Tibial nerve (tissue), 4 donors: Measurements from ENCODE around the gene TEKTIP1. TPM values are rescaled to one million over a fixed set of nuclear protein-coding genes. Genes with fewer than 3 reads are reported as not detected.
"Not testable (repeated sequence)": the region's sequence is repeated elsewhere in the genome, so short reads cannot be mapped to it uniquely, and the experiment has no call there.

ENCODE experiments used
- DNase-seq, 2 donors: peaks; one replicate each; pipeline ENCODE4 v3.0.0-alpha.2; 2019; ENCODE audit warnings: low spot score in 2 of 2
- H3K27ac ChIP-seq, 4 donors: fragments of 200-600 bp; sonication (generic) in 3 of 4; one replicate each; pipeline ENCODE4 v1.5.1; 2017 to 2019; ENCODE audit warnings: mild to moderate bottlenecking in 1 of 4
- H3K27me3 ChIP-seq, 2 donors: fragments of 200-600 bp; sonication (generic) in 1 of 2; one replicate each; pipeline versions ENCODE4 v1.5.1 to v1.6.0; 2017 to 2019
- H3K36me3 ChIP-seq, 3 donors: fragments of 200-600 bp; sonication (generic); one replicate each; pipeline ENCODE4 v1.5.1; 2018 to 2019
- H3K4me1 ChIP-seq, 4 donors: fragments of 200-600 bp; sonication (generic) in 3 of 4; one replicate each; pipeline ENCODE4 v1.5.1; 2017 to 2019
- H3K4me3 ChIP-seq, 4 donors: fragments of 200-600 bp; sonication (generic) in 3 of 4; one replicate each; pipeline ENCODE4 v1.5.1; 2017 to 2019; ENCODE audit warnings: mild to moderate bottlenecking in 1 of 4, moderate library complexity in 1 of 4
- H3K9me3 ChIP-seq, 4 donors: fragments of 200-600 bp; sonication (generic) in 3 of 4; one replicate each; pipeline ENCODE4 v1.5.1; 2017 to 2019
- CTCF ChIP-seq, 5 experiments: fragments of 200-600 bp in 3 of 5; fragments of 450-650 bp in 2 of 5; sonication (generic) in 3 of 5; IDR thresholded peaks; one replicate each; pipeline ENCODE4 v1.5.1; 2016 to 2019; ENCODE audit warnings: antibody characterized with exemption in 5 of 5, mild to moderate bottlenecking in 3 of 5, moderate library complexity in 2 of 5
- EP300 ChIP-seq, 2 donors: sonication (generic); formaldehyde crosslinking; IDR thresholded peaks; one replicate each; pipeline ENCODE4 v1.6.1; 2017; ENCODE audit warnings: antibody characterized with exemption in 2 of 2, mild to moderate bottlenecking in 1 of 2
- POLR2A ChIP-seq, 2 donors: fragments of 450-650 bp; IDR thresholded peaks; one replicate each; pipeline ENCODE4 v1.6.1; 2017; ENCODE audit warnings: antibody characterized with exemption in 2 of 2, mild to moderate bottlenecking in 2 of 2, moderate library complexity in 2 of 2
- WGBS, 2 donors: methylation state at CpG; one replicate each; pipeline ENCODE4 v1.1.5; 2018; 5-methylcytosine and 5-hydroxymethylcytosine counted together
- total RNA-seq, 4 donors: library from RNA; depleted of rRNA; stranded (reverse); fragments of >200 nt; gene quantifications; one replicate each; pipeline ENCODE4 v1.1.0, GENCODE V29; 2016

TEKTIP1 gene
- total RNA-seq, 4 donors from 2014 or later, result 2.4 TPM; not detected in 3

- no peak for DNase-seq
- H3K27me3 ChIP-seq, result no peaks in the 10 kb centered on the region
- H3K9me3 ChIP-seq, result no peaks in the 10 kb centered on the region
- no peak overlapping the region for H3K4me3 ChIP-seq
- H3K27ac ChIP-seq, result no peak overlapping the region
- H3K4me1 ChIP-seq, result peaks cover 0 to 43% (median 12%) of the 10 kb centered on the region in 4 donors
- H3K36me3 ChIP-seq, result peaks cover 0 to 12% (median 0%) of the 10 kb centered on the region in 3 donors
- TF ChIP-seq EP300 (IDR thresholded peaks at IDR 0.05) (no peak), POLR2A (IDR thresholded peaks at IDR 0.05) (no peak), CTCF (IDR thresholded peaks at IDR 0.05) (no peak)
- 81 to 84% methylated on average over 5 of the region's 5 CpGs for WGBS, 2 donors
Measured at GRCh38 chr19:3504735-3505134, 34.2 kb upstream of the TEKTIP1 start.

- Histone ChIP-seq H3K4me1 (peaks cover 0 to 48% (median 9%) of the 10 kb centered on the region in 4 donors), H3K9me3 (no peaks in the 10 kb centered on the region), H3K4me3 (peak within 1 kb of the TSS; percentile 79 to 96 (median 92)), H3K36me3 (peaks cover 0 to 23% (median 0%) of the 10 kb centered on the region in 3 donors), H3K27me3 (no peaks in the 10 kb centered on the region), H3K27ac (peak within 1 kb of the TSS; percentile 79 to 97 (median 90))
- peak; percentile 97 to 98 for DNase-seq
- 0 to 2% methylated on average over 28 to 76 of the region's 79 CpGs for WGBS, 2 donors
- TF ChIP-seq CTCF (IDR thresholded peaks at IDR 0.05), result peak in 1 of 5 experiments; percentile 15
- peak; percentile 57 to 89 for TF ChIP-seq POLR2A (IDR thresholded peaks at IDR 0.05)
- peak; percentile 76 to 97 for TF ChIP-seq EP300 (IDR thresholded peaks at IDR 0.05)
Measured at GRCh38 chr19:3505598-3506383, 33.2 kb upstream of the TEKTIP1 start, which contains the start of gene FZR1. TSS of gene FZR1 (plus strand) at chr19:3506311. CDS start at chr19:3522990, 16,679 bp downstream.

- H3K4me3 ChIP-seq, result peak overlapping the region; percentile 79 to 96 (median 92)
- 1 to 2% methylated on average over 33 of the region's 69 CpGs for WGBS, 2 donors
- peak overlapping the region; percentile 78 to 97 (median 90) for H3K27ac ChIP-seq
- peak in 1 of 5 experiments; percentile 12 for TF ChIP-seq CTCF (IDR thresholded peaks at IDR 0.05)
- no peak for TF ChIP-seq EP300 (IDR thresholded peaks at IDR 0.05)
- no peak for TF ChIP-seq POLR2A (IDR thresholded peaks at IDR 0.05)
- H3K9me3 ChIP-seq, result no peaks in the 10 kb centered on the region
- peaks cover 0 to 53% (median 11%) of the 10 kb centered on the region in 4 donors for H3K4me1 ChIP-seq
- no peaks in the 10 kb centered on the region for H3K27me3 ChIP-seq
- peak in 1 of 2 donors; percentile 12 for DNase-seq
- peaks cover 0 to 32% (median 0%) of the 10 kb centered on the region in 3 donors for H3K36me3 ChIP-seq
Measured at GRCh38 chr19:3506384-3507340, 32.3 kb upstream of the TEKTIP1 start.

- Histone ChIP-seq H3K27ac (peak overlapping the region; percentile 23 to 97 (median 86)), H3K27me3 (no peaks in the 10 kb centered on the region), H3K4me1 (peaks cover 0 to 62% (median 11%) of the 10 kb centered on the region in 4 donors), H3K9me3 (no peaks in the 10 kb centered on the region), H3K4me3 (peak overlapping the region; percentile 79 to 96 (median 92)), H3K36me3 (peaks cover 0 to 32% (median 0%) of the 10 kb centered on the region in 3 donors)
- no peak for DNase-seq
- 17 to 25% methylated on average over 14 to 31 of the region's 31 CpGs for WGBS, 2 donors
- no peak for TF ChIP-seq EP300 (IDR thresholded peaks at IDR 0.05)
- TF ChIP-seq CTCF (IDR thresholded peaks at IDR 0.05), result no peak
- TF ChIP-seq POLR2A (IDR thresholded peaks at IDR 0.05), result no peak
Measured at GRCh38 chr19:3507371-3508120, 31.4 kb upstream of the TEKTIP1 start.

- WGBS, 2 donors, result 93 to 94% methylated on average over 18 of the region's 18 CpGs
- H3K9me3 ChIP-seq, H3K4me3 ChIP-seq, H3K27me3 ChIP-seq, DNase-seq: not testable (repeated sequence)
- Histone ChIP-seq H3K36me3 (peaks cover 0 to 32% (median 0%) of the 10 kb centered on the region in 3 donors), H3K4me1 (peaks cover 0 to 69% (median 11%) of the 10 kb centered on the region in 4 donors), H3K27ac (peak overlapping the region in 2 of 4 donors; percentile 78 to 95)
Measured at GRCh38 chr19:3508121-3508661, 30.8 kb upstream of the TEKTIP1 start.
